Chondrocyte (in vitro differentiated cells): ENCODE data around the gene DDX47. TPM values are rescaled to one million over a fixed set of nuclear protein-coding genes. Genes with fewer than 3 reads are reported as not detected.
"Not testable (repeated sequence)": the region's sequence is repeated elsewhere in the genome, so short reads cannot be mapped to it uniquely, and the experiment has no call there.

ENCODE experiments used
- DNase-seq: peaks from one replicate; pipeline ENCODE4 v3.0.0; 2021; ENCODE audit warnings: mixed read lengths, low spot score
- H3K27ac Mint-ChIP-seq: one replicate; pipeline ENCODE4 v1.8.0; 2021; ENCODE audit warnings: mild to moderate bottlenecking, moderate library complexity, mixed read lengths; ENCODE audit not compliant: unreplicated experiment
- H3K27me3 Mint-ChIP-seq: 2 replicates; pipeline ENCODE4 v1.8.0; 2021; ENCODE audit warnings: low read depth, mixed read lengths
- H3K36me3 Mint-ChIP-seq: 2 replicates; pipeline ENCODE4 v1.8.0; 2021; ENCODE audit warnings: low read depth, mixed read lengths
- H3K4me1 Mint-ChIP-seq: 2 replicates; pipeline ENCODE4 v1.8.0; 2021; ENCODE audit warnings: low read depth, mild to moderate bottlenecking, mixed read lengths
- H3K4me3 Mint-ChIP-seq: one replicate; pipeline ENCODE4 v1.8.0; 2021; ENCODE audit warnings: mild to moderate bottlenecking, moderate library complexity, mixed read lengths; ENCODE audit not compliant: unreplicated experiment
- H3K9me3 Mint-ChIP-seq: 2 replicates; pipeline ENCODE4 v1.8.0; 2021; ENCODE audit warnings: low read depth, mixed read lengths
- CTCF ChIP-seq: fragments of 200-600 bp; sonication (generic); IDR thresholded peaks from 2 replicates; pipeline ENCODE4 v1.5.0; 2021; ENCODE audit warnings: antibody characterized with exemption, mild to moderate bottlenecking, moderate library complexity
- total RNA-seq: library from RNA; stranded (reverse); gene quantifications from 3 replicates; pipeline ENCODE4 v1.2.1, GENCODE V29; 2021

Gene DDX47
- total RNA-seq, 1 donor from 2014 or later: 39.3 TPM

GRCh38 chr12:12803186-12803585 is 10.0 kb upstream of the DDX47 start:
- H3K27ac Mint-ChIP-seq: peak overlapping the region; percentile 94
- H3K9me3 Mint-ChIP-seq: no peaks in the 10 kb centered on the region
- peaks cover 34% of the 10 kb centered on the region for H3K4me1 Mint-ChIP-seq
- no peaks in the 10 kb centered on the region for H3K27me3 Mint-ChIP-seq
- no peak overlapping the region for H3K4me3 Mint-ChIP-seq
- no peak for DNase-seq
- no peak for TF ChIP-seq CTCF
- no peaks in the 10 kb centered on the region for H3K36me3 Mint-ChIP-seq

- Mint-ChIP-seq H3K27me3 (no peaks in the 10 kb centered on the region), H3K27ac (peak overlapping the region; percentile 11), H3K9me3 (no peaks in the 10 kb centered on the region), H3K36me3 (no peaks in the 10 kb centered on the region), H3K4me1 (peaks cover 43% of the 10 kb centered on the region), H3K4me3 (no peak overlapping the region)
- TF ChIP-seq CTCF: no peak
- no peak for DNase-seq
Observed at GRCh38 chr12:12804011-12804410, 9.1 kb upstream of the DDX47 start.

GRCh38 chr12:12804432-12804886 is 8.7 kb upstream of the DDX47 start:
- TF ChIP-seq CTCF: no peak
- no peak for DNase-seq
- Mint-ChIP-seq H3K27me3 (no peaks in the 10 kb centered on the region), H3K36me3 (no peaks in the 10 kb centered on the region), H3K4me1 (peaks cover 46% of the 10 kb centered on the region), H3K9me3 (no peaks in the 10 kb centered on the region), H3K27ac (peak overlapping the region; percentile 14), H3K4me3 (no peak overlapping the region)

- DNase-seq: no peak
- Mint-ChIP-seq H3K9me3 (no peaks in the 10 kb centered on the region), H3K27me3 (no peaks in the 10 kb centered on the region), H3K36me3 (no peaks in the 10 kb centered on the region), H3K4me3 (no peak overlapping the region), H3K4me1 (peaks cover 41% of the 10 kb centered on the region), H3K27ac (no peak overlapping the region)
- TF ChIP-seq CTCF: no peak
Observed at GRCh38 chr12:12806784-12807516, 6.2 kb upstream of the DDX47 start.

GRCh38 chr12:12807517-12807903 is 5.6 kb upstream of the DDX47 start:
- not testable (repeated sequence) for H3K27me3 Mint-ChIP-seq, H3K36me3 Mint-ChIP-seq, H3K9me3 Mint-ChIP-seq, DNase-seq, H3K4me3 Mint-ChIP-seq, H3K27ac Mint-ChIP-seq
- H3K4me1 Mint-ChIP-seq: peaks cover 37% of the 10 kb centered on the region
